HepG2 (cell line): ENCODE measurements around the gene SMARCD1. TPM values are rescaled to one million over a fixed set of nuclear protein-coding genes. Genes with fewer than 3 reads are reported as not detected.

Experiments used
- ATAC-seq: fragments of 200-7000 bp; cut with Tn5 transposase; 3 replicates; pipeline ENCODE4 v1.9.1; 2020; ENCODE audit warnings: mild to moderate bottlenecking, moderate library complexity
- BruUV-seq: library from RNA; stranded (reverse); fragments of 400-500 nt; replicated peaks from 2 replicates; lab custom pipeline; 2021; lab: Mats Ljungman, UMichigan
- CTCF ChIA-PET: fragments of 300-600 bp; formaldehyde crosslinking; extraction: SDS; loops from one replicate; lab custom pipeline; 2021; ENCODE audit warnings: low total read pairs, inconsistent platforms, low intra/inter-chr PET ratio; lab: Yijun Ruan, JAX
- POLR2A ChIA-PET: fragments of 350-600 bp; sonication (Branson Sonifier 250); formaldehyde crosslinking; loops from one replicate; lab custom pipeline; 2020; ENCODE audit warnings: antibody characterized with exemption, inconsistent platforms; lab: Yijun Ruan, JAX
- DNase-seq: peaks from one replicate; pipeline ENCODE4 v3.0.0-alpha.2; 2015; ENCODE audit warnings: low spot score
- FAIRE-seq: peaks from 3 replicates; lab custom pipeline; 2011; peaks lifted over from hg19 to GRCh38; lab: Jason Lieb, UNC
- H2AFZ ChIP-seq: one replicate; pipeline ENCODE4 v1.6.1; 2011; ENCODE audit warnings: low read length, inconsistent platforms
- H3K27ac ChIP-seq: fragments of 300-600 bp; 3 replicates; pipeline ENCODE4 v1.8.0; 2011; ENCODE audit warnings: mixed run types, mild to moderate bottlenecking, mixed read lengths, low read length, inconsistent platforms; ENCODE audit not compliant: insufficient read depth; ENCODE audit errors: extremely low read length
- H3K27me3 ChIP-seq, 2 experiments: fragments of 200-600 bp in 1 of 2; 2 replicates in 1 of 2; 3 replicates in 1 of 2; pipeline versions ENCODE4 v1.6.0 to v1.8.0; 2011; ENCODE audit warnings: low read length in 2 of 2, mild to moderate bottlenecking in 2 of 2, moderate library complexity in 2 of 2, inconsistent platforms in 1 of 2; ENCODE audit not compliant: insufficient read depth in 2 of 2, control insufficient read depth in 1 of 2
- H3K36me3 ChIP-seq, 2 experiments: fragments of 200-600 bp in 1 of 2; replicated peaks in 1 of 2; 2 replicates in 1 of 2; 3 replicates in 1 of 2; pipeline versions ENCODE4 v1.5.1 to v1.8.0; 2011; ENCODE audit warnings: low read length in 2 of 2, inconsistent platforms in 1 of 2; ENCODE audit not compliant: insufficient read depth in 2 of 2, control insufficient read depth in 1 of 2
- H3K4me1 ChIP-seq: 2 replicates; pipeline ENCODE4 v1.5.1; 2012; ENCODE audit warnings: low read length, inconsistent platforms; ENCODE audit not compliant: insufficient read depth
- H3K4me2 ChIP-seq: 2 replicates; pipeline ENCODE4 v1.6.0; 2011; ENCODE audit warnings: low read depth, low read length, inconsistent platforms
- H3K4me3 ChIP-seq, 3 experiments: fragments of 200-600 bp in 1 of 3; sonication (generic), shearing (Covaris generic) in 1 of 3; replicated peaks in 1 of 3; 2 replicates each; pipeline ENCODE4 v1.5.1; 2011 to 2016; ENCODE audit warnings: low read length in 3 of 3, inconsistent platforms in 2 of 3, low read depth in 2 of 3, mild to moderate bottlenecking in 2 of 3, control low read depth in 1 of 3, mixed read lengths in 1 of 3; ENCODE audit not compliant: insufficient read depth in 1 of 3
- H3K79me2 ChIP-seq: one replicate; pipeline ENCODE4 v1.6.1; 2011; ENCODE audit warnings: low read length, inconsistent platforms; ENCODE audit not compliant: insufficient read depth
- H3K9ac ChIP-seq: 2 replicates; pipeline ENCODE4 v1.6.0; 2011; ENCODE audit warnings: mild to moderate bottlenecking, low read depth, low read length, inconsistent platforms; ENCODE audit not compliant: insufficient read depth
- H3K9me3 ChIP-seq: 2 replicates; pipeline ENCODE4 v1.5.1; 2012; ENCODE audit warnings: mild to moderate bottlenecking, low read length
- H4K20me1 ChIP-seq: 2 replicates; pipeline ENCODE4 v1.6.0; 2011; ENCODE audit warnings: inconsistent platforms, mild to moderate bottlenecking, low read length, moderate library complexity; ENCODE audit not compliant: insufficient read depth
- AKAP8 ChIP-seq: sonication (generic); formaldehyde crosslinking; IDR thresholded peaks from 2 replicates; pipeline ENCODE4 v1.5.1; 2020; ENCODE audit warnings: mild to moderate bottlenecking, missing genetic modification reagents
- BCL6 ChIP-seq: IDR thresholded peaks from 2 replicates; pipeline ENCODE4 v1.6.1; 2016; ENCODE audit warnings: missing genetic modification reagents, missing compliant biosample characterization
- KDM2A ChIP-seq: sonication (generic); formaldehyde crosslinking; IDR thresholded peaks from 2 replicates; pipeline ENCODE4 v1.4.0; 2020; ENCODE audit warnings: low read depth, missing genetic modification reagents, borderline replicate concordance
- KLF13 ChIP-seq: sonication (generic); formaldehyde crosslinking; IDR thresholded peaks from 2 replicates; pipeline ENCODE4 v1.4.0; 2020; ENCODE audit warnings: mild to moderate bottlenecking, missing genetic modification reagents
- MNT ChIP-seq: fragments of 450-650 bp; IDR thresholded peaks from 2 replicates; pipeline ENCODE4 v1.6.1; 2016
- MTF2 ChIP-seq: sonication (generic); formaldehyde crosslinking; IDR thresholded peaks from 2 replicates; pipeline ENCODE4 v1.5.0; 2020; ENCODE audit warnings: missing genetic modification reagents, borderline replicate concordance
- NFIC ChIP-seq: IDR thresholded peaks from 2 replicates; pipeline ENCODE4 v1.6.1; 2012; ENCODE audit warnings: mild to moderate bottlenecking, low read length, inconsistent platforms
- PBX2 ChIP-seq: IDR thresholded peaks from 2 replicates; pipeline ENCODE4 v1.6.1; 2016; ENCODE audit warnings: control low read depth
- RFX5 ChIP-seq: IDR thresholded peaks from 2 replicates; pipeline ENCODE4 v1.6.1; 2011; ENCODE audit warnings: low read depth, low read length, improper control_type of control experiment
- RFXAP ChIP-seq: sonication (generic); formaldehyde crosslinking; IDR thresholded peaks from 2 replicates; pipeline ENCODE4 v1.4.0; 2020; ENCODE audit warnings: missing genetic modification reagents, borderline replicate concordance
- SAP130 ChIP-seq: IDR thresholded peaks from 2 replicates; pipeline ENCODE4 v1.6.1; 2016; ENCODE audit warnings: low read depth
- SSRP1 ChIP-seq: IDR thresholded peaks from 2 replicates; pipeline ENCODE4 v1.6.1; 2016; ENCODE audit warnings: control low read depth
- ZBTB26 ChIP-seq: IDR thresholded peaks from 2 replicates; pipeline ENCODE4 v1.6.1; 2016; ENCODE audit warnings: missing compliant biosample characterization, missing genetic modification reagents, borderline replicate concordance
- ZFP91 ChIP-seq: sonication (generic); formaldehyde crosslinking; IDR thresholded peaks from 2 replicates; pipeline ENCODE4 v1.9.0; 2022; ENCODE audit warnings: missing genetic modification reagents, mild to moderate bottlenecking, borderline replicate concordance
- ZFX ChIP-seq: sonication (generic); formaldehyde crosslinking; IDR thresholded peaks from 2 replicates; pipeline ENCODE4 v1.4.0; 2020; ENCODE audit warnings: mild to moderate bottlenecking, low read depth, missing genetic modification reagents, moderate library complexity
- ZNF333 ChIP-seq: sonication (generic); formaldehyde crosslinking; IDR thresholded peaks from 2 replicates; pipeline ENCODE4 v1.4.0; 2020; ENCODE audit warnings: mild to moderate bottlenecking, missing genetic modification reagents, borderline replicate concordance
- ZNF83 ChIP-seq: sonication (generic); formaldehyde crosslinking; IDR thresholded peaks from 2 replicates; pipeline ENCODE4 v1.4.0; 2020; ENCODE audit warnings: missing genetic modification reagents, mild to moderate bottlenecking, borderline replicate concordance
- WGBS: methylation state at CpG from one replicate; pipeline ENCODE4 v1.1.6; 2017; ENCODE audit warnings: low lambda C conversion rate; 5-methylcytosine and 5-hydroxymethylcytosine counted together
- in situ Hi-C: cut with HindIII; loops from 2 replicates; pipeline ENCODE4 v1.10.0; 2017; ENCODE audit warnings: low pct_unique_long_range_greater_than_20kb; ENCODE audit not compliant: extremely low pct_ligation_motif_present
- intact Hi-C: fragments of 100-400 bp; cut with micrococcal nuclease; formaldehyde crosslinking; loops from one replicate; pipeline ENCODE4 v1.10.0; 2022; ENCODE audit not compliant: unreplicated experiment
- polyA plus RNA-seq, 8 experiments: library from polyadenylated mRNA; depleted of rRNA in 3 of 8; stranded (reverse) in 7 of 8; unstranded in 1 of 8; fragments of >200 nt; fragmentation: Illumina TruSeq in 4 of 8; extraction: Trizol in 4 of 8; gene quantifications; 2 replicates each; pipeline versions ENCODE4 v1.2.1 to v1.2.3, GENCODE V29; 2011 to 2016; ENCODE audit warnings: low read depth in 4 of 8, missing spikeins in 1 of 8, mixed read lengths in 1 of 8; ENCODE audit not compliant: insufficient read depth in 1 of 8
- total RNA-seq, 5 experiments: library from RNA; depleted of rRNA; stranded (reverse); fragments of >200 nt; fragmentation: Illumina TruSeq; extraction: Trizol; gene quantifications; 2 replicates each; pipeline ENCODE4 v1.2.3, GENCODE V29; 2016; ENCODE audit warnings: low read depth in 1 of 5

SMARCD1 gene
- total and polyA plus RNA-seq, 2 of the 13 experiments (the other 11 are each of a cell fraction or from before 2014, with no cell fraction given) = 51.7 to 54.6 TPM

- H3K9ac ChIP-seq = no peak within 1 kb of the TSS
- H4K20me1 ChIP-seq = no peaks in the 10 kb centered on the region
- intact Hi-C loops (loop anchor here (1.0 to 2.0 kb wide), 3 partner anchors 18 to 90 kb away; no protein-coding TSS in a partner anchor), in situ Hi-C loops (loop anchor here (5.0 to 10.0 kb wide), 2 partner anchors 85 to 192 kb away; partner anchors contain the start of gene AQP6)
- DNase-seq = no peak
- peaks cover 9 to 47% of the 10 kb centered on the region in 2 experiments; a peak in 4 of 5 replicates for H3K27me3 ChIP-seq
- no peak within 1 kb of the TSS for H2AFZ ChIP-seq
- H3K4me3 ChIP-seq = peak within 1 kb of the TSS; percentile 48 to 73 (median 68); a peak in 5 of 6 replicates
- no peak for FAIRE-seq
- H3K27ac ChIP-seq = no peak within 1 kb of the TSS
- ChIA-PET POLR2A (interaction anchor here (0.8 kb wide), 1 partner anchor 90 kb away, joined by 3 read pairs; no protein-coding TSS in a partner anchor), CTCF (interaction anchor here (0.8 to 4.7 kb wide), 3 partner anchors 83 to 112 kb away, joined by 3 to 65 read pairs (median 3); no protein-coding TSS in a partner anchor)
- peaks cover 24% of the 10 kb centered on the region for H3K4me1 ChIP-seq
- no TSS peak for BruUV-seq
- whole genome bisulfite sequencing = 1% methylated on average over 8 of the region's 88 CpGs
- H3K36me3 ChIP-seq = no peaks in the 10 kb centered on the region
- ATAC-seq = peak; percentile 84
- no peaks in the 10 kb centered on the region for H3K79me2 ChIP-seq
- no peaks in the 10 kb centered on the region for H3K9me3 ChIP-seq
- H3K4me2 ChIP-seq = peak within 1 kb of the TSS; percentile 89
- TF ChIP-seq KDM2A (CRISPR knock-in tag) (0 out of 2 replicates have a peak, but pooled peaks have one; percentile 16), BCL6 (CRISPR knock-in tag) (peak; percentile 32; the same call in 1 of the 2 replicates), SSRP1 (CRISPR knock-in tag) (no peak), KLF13 (CRISPR knock-in tag) (no peak), RFXAP (CRISPR knock-in tag) (peak; percentile 10; the same call in 1 of the 2 replicates), ZFX (CRISPR knock-in tag) (peak; percentile 31; the same call in 1 of the 2 replicates), RFX5 (no peak), AKAP8 (CRISPR knock-in tag) (0 out of 2 replicates have a peak, but pooled peaks have one; percentile 41), ZNF333 (CRISPR knock-in tag) (no peak), ZNF83 (0 out of 2 replicates have a peak, but pooled peaks have one; percentile 53), PBX2 (CRISPR knock-in tag) (no peak), SAP130 (CRISPR knock-in tag) (peak; percentile 38; the same call in 1 of the 2 replicates), MNT (peak; percentile 55), MTF2 (peak; percentile 91), ZBTB26 (no peak), NFIC (no peak), ZFP91 (CRISPR knock-in tag) (peak; percentile 23; the same call in 1 of the 2 replicates)
Observed at GRCh38 chr12:50057000-50057841, 27.9 kb upstream of the SMARCD1 start, which contains the start of gene ASIC1. ASIC1 (plus strand) TSS chr12:50057596; CDS start chr12:50058767, 1,171 bp downstream.
